ENCODE measurements around the gene PPP2R5D. TPM values are rescaled to one million over a fixed set of nuclear protein-coding genes. Genes with fewer than 3 reads are reported as not detected.
A peak's percentile ranks its signal among the peaks of the same experiment; 100 is the strongest.

The PPP2R5D gene
- total and polyA plus RNA-seq, 2 of the 4 experiments (the other 2 are of a cell fraction), result 55.6 to 68.8 TPM

DNA sequence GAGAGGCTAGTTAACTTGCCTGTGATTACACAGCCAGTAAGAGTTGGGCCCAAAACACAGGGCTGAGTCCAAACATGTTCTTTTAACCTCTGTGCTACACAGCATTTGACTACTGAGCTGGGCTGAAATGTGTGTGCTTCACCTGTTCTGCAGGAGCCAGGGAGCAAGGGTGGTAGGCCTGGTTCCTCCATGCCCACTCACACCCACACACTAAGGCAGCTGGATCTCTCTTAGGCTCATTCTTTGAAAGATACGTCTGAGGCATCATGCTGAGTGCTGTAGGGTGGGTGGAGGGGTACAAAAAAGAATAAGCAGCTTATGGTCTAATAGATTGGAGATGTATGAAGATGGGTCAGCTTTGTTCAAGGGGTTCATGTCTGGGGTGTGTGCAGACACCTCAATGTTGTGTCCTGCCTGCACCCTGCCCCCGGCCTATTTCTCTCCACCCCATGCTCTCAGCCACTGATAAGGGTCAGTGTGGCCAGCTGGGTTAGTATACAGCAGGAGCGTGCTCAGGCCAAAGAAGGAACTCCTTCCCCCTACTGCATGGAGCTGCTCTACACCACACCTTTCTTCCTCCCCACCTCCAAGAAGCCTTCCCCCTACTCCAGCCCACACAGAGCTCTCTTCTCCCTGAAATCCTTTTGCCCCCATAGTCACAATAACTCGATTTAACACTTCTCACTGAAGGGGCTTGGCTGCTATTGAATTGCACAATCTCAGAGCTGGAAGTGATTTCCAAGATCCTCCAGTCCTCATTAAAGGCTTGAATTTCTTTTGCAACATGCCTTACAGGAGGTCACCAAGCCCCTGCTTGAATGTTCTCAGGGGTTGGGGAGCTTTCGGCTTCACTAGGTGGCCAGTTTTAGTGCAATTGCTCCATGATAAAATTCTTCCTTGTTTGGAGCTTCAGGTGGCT, 3.4 kb downstream of the PPP2R5D start:
- CTCF ChIA-PET, result no interaction called here
- 17% methylated on average over 1 of the region's 5 CpGs; no CpG with 5 or more reads in 1 of the 2 experiments for WGBS, 2 experiments (ENCODE audit: extremely low coverage in 2 of 2, insufficient read length in 1 of 2)
- no peak overlapping the region for H3K9ac ChIP-seq (ENCODE audit: low read depth, low read length)
- no TSS peak for BruUV-seq (replicated peaks)
- no peaks in the 10 kb centered on the region for H3K9me3 ChIP-seq (ENCODE audit: control insufficient read depth, insufficient read depth, low read length)
- intact Hi-C loops (cut with micrococcal nuclease), result no loop called here
- peaks cover 19% of the 10 kb centered on the region; the same call in 1 of the 2 replicates for H3K9me1 ChIP-seq (ENCODE audit: insufficient read depth, low read length)
- peaks cover 3% of the 10 kb centered on the region; the same call in 1 of the 2 replicates for H3K4me1 ChIP-seq (ENCODE audit: control insufficient read depth, insufficient read depth, low read length)
- no peak overlapping the region for H2AK5ac ChIP-seq (ENCODE audit: low read depth, low read length)
- no peak overlapping the region for H4K8ac ChIP-seq (ENCODE audit: low read depth in 2 of 2, low read length in 2 of 2)
- H3K4ac ChIP-seq (ENCODE audit: low read depth, low read length), result no peak overlapping the region
- no peak overlapping the region for H2AK9ac ChIP-seq (replicated peaks; ENCODE audit: low read depth, low read length, poor library complexity)
- no peak overlapping the region for H3K27ac ChIP-seq (ENCODE audit: insufficient read depth, low read length)
- POLR2A ChIA-PET (ENCODE audit: unreplicated experiment), result no interaction called here
- no peak overlapping the region for H2BK15ac ChIP-seq (ENCODE audit: low read depth, low read length)
- H2BK5ac ChIP-seq (ENCODE audit: low read depth, low read length, poor library complexity, severe bottlenecking), result no peak overlapping the region
- no peak overlapping the region for H3K18ac ChIP-seq (ENCODE audit: low read depth, low read length)
- in situ Hi-C loops (cut with MboI; ENCODE audit: low sequenced_read_pairs), result no loop called here
- H4K91ac ChIP-seq (ENCODE audit: insufficient read depth, low read depth, low read length), result no peak overlapping the region
- no peak overlapping the region for H4K5ac ChIP-seq (ENCODE audit: low read depth, low read length)
- no peak overlapping the region for H3K4me3 ChIP-seq (ENCODE audit: insufficient read depth, low read depth, low read length)
- H3K27me3 ChIP-seq (ENCODE audit: control insufficient read depth, insufficient read depth, low read length), result no peaks in the 10 kb centered on the region
- no peak overlapping the region for H2AFZ ChIP-seq (replicated peaks; ENCODE audit: low read length, poor library complexity)
- no peak overlapping the region for H3K14ac ChIP-seq (replicated peaks; ENCODE audit: low read depth, low read length)
- no peak overlapping the region for H2BK120ac ChIP-seq (ENCODE audit: low read depth, low read length)
- peak overlapping the region; percentile 45; the same call in 1 of the 2 replicates for H3K23ac ChIP-seq (ENCODE audit: low read depth, low read length)
- no peak overlapping the region for H3K56ac ChIP-seq (ENCODE audit: extremely low read depth, insufficient read depth, low read length)
- peaks cover 30% of the 10 kb centered on the region for H4K20me1 ChIP-seq (ENCODE audit: insufficient read depth, low read length)
- no peak overlapping the region for H3K4me2 ChIP-seq (ENCODE audit: low read depth, low read length)
- dilution Hi-C loops (cut with HindIII; ENCODE audit: low sequenced_read_pairs, unreplicated experiment), result no loop called here
- TF ChIP-seq SMC3 (IDR thresholded peaks at IDR 0.05; ENCODE audit: low read depth, low read length) (no peak), RCOR1 (IDR thresholded peaks at IDR 0.05; ENCODE audit: insufficient replicate concordance, low read length) (no peak), NFE2L2 (IDR thresholded peaks at IDR 0.05; ENCODE audit: low read depth, low read length) (no peak), MAFK (IDR thresholded peaks at IDR 0.05; ENCODE audit: low read depth, low read length) (no peak), CHD1 (IDR thresholded peaks at IDR 0.05; ENCODE audit: low read depth, low read length) (no peak), RAD21 (IDR thresholded peaks at IDR 0.05; ENCODE audit: low read length) (no peak), CEBPB (IDR thresholded peaks at IDR 0.05; ENCODE audit: low read depth, low read length) (peak; percentile 55; the same call in 1 of the 2 replicates)
- peaks cover 23% of the 10 kb centered on the region for H3K36me3 ChIP-seq (ENCODE audit: control insufficient read depth, insufficient read depth, low read length)
- ATAC-seq (ENCODE audit: low read depth) (no peak), DNase-seq (no peak)
- H2BK20ac ChIP-seq (ENCODE audit: low read depth, low read length), result no peak overlapping the region
- H3K79me1 ChIP-seq (ENCODE audit: low read depth in 1 of 2, low read length in 2 of 2), result peaks cover 50 to 61% of the 10 kb centered on the region in 2 experiments

Data from IMR-90 (cell line).